Measurements from ENCODE around the gene AQP11.

AQP11 gene

GRCh38 chr11:77559686-77560401 lies 29.9 kb upstream of the AQP11 start:
- no peak for TF ChIP-seq CTCF (IDR thresholded peaks at IDR 0.05)

- TF ChIP-seq CTCF (IDR thresholded peaks at IDR 0.05) = no peak
Measured at GRCh38 chr11:77560605-77561004, 29.1 kb upstream of the AQP11 start.

DNA sequence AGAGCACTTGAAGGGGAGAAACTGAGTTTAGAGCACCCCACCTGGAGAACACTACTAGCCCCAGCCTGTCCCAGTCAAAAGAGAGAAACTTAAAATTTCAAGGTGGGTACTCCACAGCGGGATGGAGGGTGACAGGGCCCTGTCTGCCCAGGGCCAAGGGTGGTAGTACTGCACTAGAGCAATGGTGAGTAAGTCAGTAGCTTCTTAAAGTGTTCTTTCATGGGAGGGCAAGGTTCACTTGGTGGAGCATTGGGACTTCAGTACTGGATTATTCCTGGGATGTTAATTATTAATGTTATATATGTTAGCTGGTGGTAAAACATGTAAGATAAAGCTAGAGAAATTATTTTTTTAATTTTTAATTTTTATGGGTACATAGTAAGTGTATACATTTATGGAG lies 28.5 kb upstream of the AQP11 start:
- TF ChIP-seq CTCF (IDR thresholded peaks at IDR 0.05) = no peak

- no peak for TF ChIP-seq CTCF (IDR thresholded peaks at IDR 0.05)
Measured at GRCh38 chr11:77568306-77568705, 21.4 kb upstream of the AQP11 start.

GRCh38 chr11:77568916-77569675 lies 20.7 kb upstream of the AQP11 start:
- no peak for TF ChIP-seq CTCF (IDR thresholded peaks at IDR 0.05)

GRCh38 chr11:77569676-77570070 lies 20.1 kb upstream of the AQP11 start:
- no peak for TF ChIP-seq CTCF (IDR thresholded peaks at IDR 0.05)

DNA sequence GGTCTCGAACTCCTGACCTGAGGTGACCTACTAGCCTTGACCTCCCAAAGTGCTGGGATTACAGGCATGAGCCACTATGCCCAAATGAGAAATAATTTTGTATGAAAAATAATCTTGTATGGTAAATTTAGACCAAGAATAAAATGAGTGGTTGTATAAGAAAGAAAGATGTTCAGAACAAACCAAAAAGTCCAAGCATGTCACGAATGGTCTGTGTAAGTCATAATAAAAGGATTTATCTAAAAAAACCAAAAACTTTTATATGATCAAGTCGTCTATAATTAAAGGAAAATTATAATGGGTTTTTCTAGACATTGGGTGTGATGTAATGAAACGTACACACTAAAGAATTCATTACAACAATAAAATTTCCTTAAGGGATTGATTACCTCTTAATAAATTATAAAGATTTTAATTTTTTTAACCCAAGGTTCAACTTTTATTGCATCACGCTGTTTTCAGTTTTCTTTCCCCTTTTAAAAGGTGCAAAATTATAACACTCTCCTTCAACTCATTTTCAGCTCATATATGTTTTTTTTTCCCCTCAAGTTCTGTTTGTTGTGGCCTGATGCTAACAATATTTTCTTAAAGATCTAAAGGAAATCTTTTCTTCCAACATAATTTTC lies 8.9 kb upstream of the AQP11 start:
- no peak for TF ChIP-seq CTCF (IDR thresholded peaks at IDR 0.05)

All from LNCAP (cell line).